HEK293 (cell line): ENCODE measurements around the gene STK32A.

Source experiments
- CTCF ChIA-PET: fragments of 350-600 bp; formaldehyde crosslinking; extraction: SDS; loops from one replicate; lab custom pipeline; 2021; ENCODE audit warnings: antibody characterized with exemption; lab: Yijun Ruan, JAX
- POLR2A ChIA-PET: fragments of 300-600 bp; formaldehyde crosslinking; extraction: SDS; loops from one replicate; lab custom pipeline; 2020; ENCODE audit warnings: antibody characterized with exemption, inconsistent platforms; lab: Yijun Ruan, JAX
- H3K27ac ChIP-seq: fragments of 200-500 bp; sonication (Bioruptor generic); 2 replicates; pipeline ENCODE4 v1.5.1; 2014; ENCODE audit warnings: low read depth, low read length, control low read depth, inconsistent platforms; ENCODE audit errors: extremely low read depth
- H3K36me3 ChIP-seq, 2 experiments: fragments of 200-500 bp in 1 of 2; sonication (Bioruptor generic) in 1 of 2; 1 replicate in 1 of 2; 2 replicates in 1 of 2; pipeline ENCODE4 v1.5.1; 2014 to 2017; ENCODE audit warnings: inconsistent platforms in 2 of 2, low read length in 2 of 2; ENCODE audit not compliant: control insufficient read depth in 2 of 2, insufficient read depth in 1 of 2
- H3K4me1 ChIP-seq: fragments of 200-500 bp; sonication (Bioruptor generic); 2 replicates; pipeline ENCODE4 v1.5.1; 2014; ENCODE audit warnings: mild to moderate bottlenecking, low read length, inconsistent platforms; ENCODE audit not compliant: control insufficient read depth, insufficient read depth
- H3K4me3 ChIP-seq: 2 replicates; pipeline ENCODE4 v1.5.1; 2011; ENCODE audit warnings: low read depth, mild to moderate bottlenecking, control low read depth, low read length, moderate library complexity
- H3K9me3 ChIP-seq: fragments of 200-500 bp; sonication (Bioruptor generic); 2 replicates; pipeline ENCODE4 v1.5.1; 2014; ENCODE audit warnings: low read depth, low read length, inconsistent platforms; ENCODE audit not compliant: control insufficient read depth, insufficient read depth
- GLIS2 ChIP-seq: fragments of 450-650 bp; formaldehyde crosslinking; IDR thresholded peaks from 2 replicates; pipeline ENCODE4 v1.5.1; 2016; ENCODE audit warnings: missing biosample characterization, missing genetic modification characterization
- PRDM10 ChIP-seq: fragments of 450-650 bp; formaldehyde crosslinking; IDR thresholded peaks from 2 replicates; pipeline ENCODE4 v1.5.1; 2016; ENCODE audit warnings: missing biosample characterization, missing genetic modification characterization
- SCRT2 ChIP-seq: fragments of 450-650 bp; formaldehyde crosslinking; IDR thresholded peaks from 2 replicates; pipeline ENCODE4 v1.5.1; 2016; ENCODE audit warnings: missing biosample characterization, missing genetic modification characterization
- SP3 ChIP-seq: fragments of 450-650 bp; formaldehyde crosslinking; IDR thresholded peaks from 2 replicates; pipeline ENCODE4 v1.5.1; 2016; ENCODE audit warnings: missing biosample characterization, missing genetic modification characterization
- ZBTB20 ChIP-seq: fragments of 450-650 bp; formaldehyde crosslinking; IDR thresholded peaks from 2 replicates; pipeline ENCODE4 v1.5.1; 2016; ENCODE audit warnings: missing biosample characterization, missing genetic modification characterization
- ZBTB26 ChIP-seq: fragments of 450-650 bp; formaldehyde crosslinking; optimal IDR thresholded peaks from 2 replicates; pipeline ENCODE3; 2016; ENCODE audit warnings: missing biosample characterization, mild to moderate bottlenecking, missing genetic modification characterization
- ZBTB48 ChIP-seq: fragments of 450-650 bp; formaldehyde crosslinking; IDR thresholded peaks from 2 replicates; pipeline ENCODE4 v1.5.1; 2016; ENCODE audit warnings: missing biosample characterization, missing genetic modification characterization
- ZBTB8A ChIP-seq: fragments of 450-650 bp; formaldehyde crosslinking; IDR thresholded peaks from 2 replicates; pipeline ENCODE4 v1.5.1; 2016; ENCODE audit warnings: missing biosample characterization, missing genetic modification characterization
- ZEB2 ChIP-seq: fragments of 450-650 bp; formaldehyde crosslinking; IDR thresholded peaks from 2 replicates; pipeline ENCODE4 v1.5.1; 2016; ENCODE audit warnings: missing biosample characterization, missing genetic modification characterization
- ZFP37 ChIP-seq: fragments of 450-650 bp; formaldehyde crosslinking; IDR thresholded peaks from 2 replicates; pipeline ENCODE4 v1.5.1; 2016; ENCODE audit warnings: missing biosample characterization, missing genetic modification characterization
- ZNF274 ChIP-seq, 2 experiments: fragments of 200-500 bp in 1 of 2; fragments of 450-650 bp in 1 of 2; sonication (Bioruptor generic) in 1 of 2; formaldehyde crosslinking in 1 of 2; IDR thresholded peaks; 2 replicates each; pipeline versions ENCODE4 v1.5.1 to v1.6.1; 2014 to 2016; ENCODE audit warnings: borderline replicate concordance in 1 of 2, inconsistent platforms in 1 of 2, low read length in 1 of 2, missing biosample characterization in 1 of 2, missing genetic modification characterization in 1 of 2
- ZNF302 ChIP-seq: fragments of 450-650 bp; formaldehyde crosslinking; IDR thresholded peaks from 2 replicates; pipeline ENCODE4 v1.5.1; 2016; ENCODE audit warnings: missing biosample characterization, missing genetic modification characterization, low read depth
- ZNF335 ChIP-seq: fragments of 450-650 bp; formaldehyde crosslinking; conservative IDR thresholded peaks from 2 replicates; pipeline ENCODE4 v1.5.1; 2016; ENCODE audit warnings: missing biosample characterization, missing genetic modification characterization
- ZNF394 ChIP-seq: fragments of 450-650 bp; formaldehyde crosslinking; IDR thresholded peaks from 2 replicates; pipeline ENCODE4 v1.5.1; 2016; ENCODE audit warnings: missing biosample characterization, missing genetic modification characterization, mild to moderate bottlenecking, moderate library complexity, borderline replicate concordance
- ZNF561 ChIP-seq: fragments of 450-650 bp; IDR thresholded peaks from 2 replicates; pipeline ENCODE4 v1.5.1; 2018; ENCODE audit warnings: missing biosample characterization, missing genetic modification characterization, borderline replicate concordance
- ZNF600 ChIP-seq: fragments of 450-650 bp; formaldehyde crosslinking; IDR thresholded peaks from 2 replicates; pipeline ENCODE4 v1.5.1; 2016; ENCODE audit warnings: missing biosample characterization, missing genetic modification characterization
- ZNF660 ChIP-seq: fragments of 450-650 bp; IDR thresholded peaks from 2 replicates; pipeline ENCODE4 v1.5.1; 2018; ENCODE audit warnings: missing biosample characterization, mild to moderate bottlenecking, missing genetic modification characterization
- ZNF677 ChIP-seq: fragments of 450-650 bp; IDR thresholded peaks from 2 replicates; pipeline ENCODE4 v1.5.0; 2018; ENCODE audit warnings: missing biosample characterization, mild to moderate bottlenecking, missing genetic modification characterization, moderate library complexity
- ZNF777 ChIP-seq: fragments of 450-650 bp; formaldehyde crosslinking; IDR thresholded peaks from 2 replicates; pipeline ENCODE4 v1.5.1; 2017; ENCODE audit warnings: missing biosample characterization, missing genetic modification characterization, borderline replicate concordance
- TF ChIP-seq, protein P1 (sequence below): fragments of 450-650 bp; formaldehyde crosslinking; IDR thresholded peaks from 2 replicates; pipeline ENCODE4 v1.5.1; 2017; ENCODE audit warnings: missing biosample characterization, mild to moderate bottlenecking, missing genetic modification characterization, moderate library complexity
- TF ChIP-seq, protein P2 (sequence below): fragments of 450-650 bp; formaldehyde crosslinking; IDR thresholded peaks from 2 replicates; pipeline ENCODE4 v1.5.0; 2017; ENCODE audit warnings: missing biosample characterization, missing genetic modification characterization, borderline replicate concordance
- TF ChIP-seq, protein P3 (sequence below): fragments of 450-650 bp; formaldehyde crosslinking; IDR thresholded peaks from 2 replicates; pipeline ENCODE4 v1.5.1; 2016; ENCODE audit warnings: missing biosample characterization, missing genetic modification characterization, low read depth

Gene STK32A

GRCh38 chr5:147234825-147235635 is at the start of gene STK32A:
TSS of gene STK32A (plus strand) at chr5:147235026. CDS start at chr5:147239635, 4,609 bp downstream.
- CTCF ChIA-PET = interaction anchor here (0.7 to 2.2 kb wide), 6 partner anchors 11 to 701 kb away, joined by 3 to 10 read pairs (median 4); no protein-coding TSS in a partner anchor
- no peak within 1 kb of the TSS for H3K27ac ChIP-seq
- no peak for TF ChIP-seq ZNF677 (tag by site-specific recombination)
- no peak for TF ChIP-seq ZEB2
- TF ChIP-seq, protein P1, sequence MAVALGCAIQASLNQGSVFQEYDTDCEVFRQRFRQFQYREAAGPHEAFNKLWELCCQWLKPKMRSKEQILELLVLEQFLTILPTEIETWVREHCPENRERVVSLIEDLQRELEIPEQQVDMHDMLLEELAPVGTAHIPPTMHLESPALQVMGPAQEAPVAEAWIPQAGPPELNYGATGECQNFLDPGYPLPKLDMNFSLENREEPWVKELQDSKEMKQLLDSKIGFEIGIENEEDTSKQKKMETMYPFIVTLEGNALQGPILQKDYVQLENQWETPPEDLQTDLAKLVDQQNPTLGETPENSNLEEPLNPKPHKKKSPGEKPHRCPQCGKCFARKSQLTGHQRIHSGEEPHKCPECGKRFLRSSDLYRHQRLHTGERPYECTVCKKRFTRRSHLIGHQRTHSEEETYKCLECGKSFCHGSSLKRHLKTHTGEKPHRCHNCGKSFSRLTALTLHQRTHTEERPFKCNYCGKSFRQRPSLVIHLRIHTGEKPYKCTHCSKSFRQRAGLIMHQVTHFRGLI = peak; percentile 96
- TF ChIP-seq ZBTB8A (tag by site-specific recombination) = peak; percentile 59
- peak; percentile 48 for TF ChIP-seq SCRT2
- TF ChIP-seq, protein P2, sequence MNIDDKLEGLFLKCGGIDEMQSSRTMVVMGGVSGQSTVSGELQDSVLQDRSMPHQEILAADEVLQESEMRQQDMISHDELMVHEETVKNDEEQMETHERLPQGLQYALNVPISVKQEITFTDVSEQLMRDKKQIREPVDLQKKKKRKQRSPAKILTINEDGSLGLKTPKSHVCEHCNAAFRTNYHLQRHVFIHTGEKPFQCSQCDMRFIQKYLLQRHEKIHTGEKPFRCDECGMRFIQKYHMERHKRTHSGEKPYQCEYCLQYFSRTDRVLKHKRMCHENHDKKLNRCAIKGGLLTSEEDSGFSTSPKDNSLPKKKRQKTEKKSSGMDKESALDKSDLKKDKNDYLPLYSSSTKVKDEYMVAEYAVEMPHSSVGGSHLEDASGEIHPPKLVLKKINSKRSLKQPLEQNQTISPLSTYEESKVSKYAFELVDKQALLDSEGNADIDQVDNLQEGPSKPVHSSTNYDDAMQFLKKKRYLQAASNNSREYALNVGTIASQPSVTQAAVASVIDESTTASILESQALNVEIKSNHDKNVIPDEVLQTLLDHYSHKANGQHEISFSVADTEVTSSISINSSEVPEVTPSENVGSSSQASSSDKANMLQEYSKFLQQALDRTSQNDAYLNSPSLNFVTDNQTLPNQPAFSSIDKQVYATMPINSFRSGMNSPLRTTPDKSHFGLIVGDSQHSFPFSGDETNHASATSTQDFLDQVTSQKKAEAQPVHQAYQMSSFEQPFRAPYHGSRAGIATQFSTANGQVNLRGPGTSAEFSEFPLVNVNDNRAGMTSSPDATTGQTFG (tag by site-specific recombination) = no peak
- TF ChIP-seq ZBTB26 (tag by site-specific recombination) = peak; percentile 26
- TF ChIP-seq ZNF394 (tag by site-specific recombination) = peak; percentile 44; the same call in 1 of the 2 replicates
- peak; percentile 90 for TF ChIP-seq GLIS2 (tag by site-specific recombination)
- TF ChIP-seq ZNF302 (tag by site-specific recombination) = no peak
- TF ChIP-seq ZNF777 (tag by site-specific recombination) = no peak
- 0 out of 2 replicates have a peak, but pooled peaks have one; percentile 19 for TF ChIP-seq ZNF600 (tag by site-specific recombination)
- peak; percentile 33; the same call in 1 of the 2 replicates for TF ChIP-seq ZBTB48
- peak; percentile 72 for TF ChIP-seq SP3 (tag by site-specific recombination)
- TF ChIP-seq, protein P3, sequence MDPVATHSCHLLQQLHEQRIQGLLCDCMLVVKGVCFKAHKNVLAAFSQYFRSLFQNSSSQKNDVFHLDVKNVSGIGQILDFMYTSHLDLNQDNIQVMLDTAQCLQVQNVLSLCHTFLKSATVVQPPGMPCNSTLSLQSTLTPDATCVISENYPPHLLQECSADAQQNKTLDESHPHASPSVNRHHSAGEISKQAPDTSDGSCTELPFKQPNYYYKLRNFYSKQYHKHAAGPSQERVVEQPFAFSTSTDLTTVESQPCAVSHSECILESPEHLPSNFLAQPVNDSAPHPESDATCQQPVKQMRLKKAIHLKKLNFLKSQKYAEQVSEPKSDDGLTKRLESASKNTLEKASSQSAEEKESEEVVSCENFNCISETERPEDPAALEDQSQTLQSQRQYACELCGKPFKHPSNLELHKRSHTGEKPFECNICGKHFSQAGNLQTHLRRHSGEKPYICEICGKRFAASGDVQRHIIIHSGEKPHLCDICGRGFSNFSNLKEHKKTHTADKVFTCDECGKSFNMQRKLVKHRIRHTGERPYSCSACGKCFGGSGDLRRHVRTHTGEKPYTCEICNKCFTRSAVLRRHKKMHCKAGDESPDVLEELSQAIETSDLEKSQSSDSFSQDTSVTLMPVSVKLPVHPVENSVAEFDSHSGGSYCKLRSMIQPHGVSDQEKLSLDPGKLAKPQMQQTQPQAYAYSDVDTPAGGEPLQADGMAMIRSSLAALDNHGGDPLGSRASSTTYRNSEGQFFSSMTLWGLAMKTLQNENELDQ = no peak
- TF ChIP-seq ZFP37 (tag by site-specific recombination) = no peak
- peak; percentile 82 for TF ChIP-seq ZNF335 (tag by site-specific recombination)
- TF ChIP-seq ZNF660 (tag by site-specific recombination) = peak; percentile 32; the same call in 1 of the 2 replicates
- TF ChIP-seq ZBTB20 (tag by site-specific recombination) = 0 out of 2 replicates have a peak, but pooled peaks have one; percentile 21
- TF ChIP-seq PRDM10 (tag by site-specific recombination) = peak; percentile 95
- TF ChIP-seq ZNF561 (tag by site-specific recombination) = peak; percentile 40; the same call in 1 of the 2 replicates
- TF ChIP-seq ZNF274 (IDR thresholded peaks at IDR 0.05; ENCODE audit: low read length) = no peak
- no peak for TF ChIP-seq ZNF274 (tag by site-specific recombination; IDR thresholded peaks at IDR 0.05; ENCODE audit: borderline replicate concordance)

More at GRCh38 chr5:147234825-147235635, at the start of gene STK32A:
- POLR2A ChIA-PET = interaction anchor here (0.6 kb wide), 1 partner anchor 36 kb away, joined by 4 read pairs; no protein-coding TSS in a partner anchor
- Histone ChIP-seq H3K4me3 (peak within 1 kb of the TSS; percentile 66), H3K9me3 (no peaks in the 10 kb centered on the region), H3K36me3 (no peaks in the 10 kb centered on the region), H3K4me1 (no peaks in the 10 kb centered on the region)
